Hindlimb muscle (tissue), 1 donor: Measurements from ENCODE around the gene ATP5IF1. TPM values are rescaled to one million over a fixed set of nuclear protein-coding genes. Genes with fewer than 3 reads are reported as not detected.

ENCODE experiments used
- DNase-seq: peaks from one replicate; pipeline ENCODE4 v3.0.0-alpha.2; 2013
- polyA plus RNA-seq: library from polyadenylated mRNA; unstranded; fragments of 120-200 nt; gene quantifications from one replicate; pipeline ENCODE4 v1.2.1, GENCODE V29; 2013; ENCODE audit not compliant: insufficient read length

Gene ATP5IF1
- polyA plus RNA-seq, 1 donor, result 86.6 TPM

DNA sequence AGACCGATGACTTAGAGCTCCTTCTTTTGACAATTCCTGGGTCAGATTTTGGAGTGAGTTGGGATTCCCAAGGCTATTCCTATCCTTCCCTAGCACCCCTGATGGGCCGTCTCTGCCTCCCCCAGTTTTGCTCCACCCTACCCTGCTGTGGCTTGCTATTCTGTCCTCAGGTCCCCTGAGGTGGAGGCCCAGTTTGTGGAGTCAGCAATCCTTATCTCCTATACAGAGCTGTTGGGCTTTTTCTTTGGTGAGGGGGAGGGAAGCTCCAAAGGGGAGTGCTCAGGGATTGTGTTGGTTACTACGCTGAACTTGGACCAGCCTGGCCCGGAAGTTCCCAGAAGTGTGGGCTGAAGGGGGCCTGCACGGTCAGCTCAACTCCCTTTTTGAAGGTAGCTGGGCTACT, 31.0 kb downstream of the ATP5IF1 start:
- DNase-seq, result no peak

GRCh38 chr1:28267633-28268032, 31.7 kb downstream of the ATP5IF1 start:
- no peak for DNase-seq

- DNase-seq, result no peak
Measured at GRCh38 chr1:28269529-28269928, 33.6 kb downstream of the ATP5IF1 start.

- no peak for DNase-seq
Measured at GRCh38 chr1:28272215-28272852, 36.4 kb downstream of the ATP5IF1 start.

GRCh38 chr1:28273216-28273860, 37.4 kb downstream of the ATP5IF1 start:
- no peak for DNase-seq

DNA sequence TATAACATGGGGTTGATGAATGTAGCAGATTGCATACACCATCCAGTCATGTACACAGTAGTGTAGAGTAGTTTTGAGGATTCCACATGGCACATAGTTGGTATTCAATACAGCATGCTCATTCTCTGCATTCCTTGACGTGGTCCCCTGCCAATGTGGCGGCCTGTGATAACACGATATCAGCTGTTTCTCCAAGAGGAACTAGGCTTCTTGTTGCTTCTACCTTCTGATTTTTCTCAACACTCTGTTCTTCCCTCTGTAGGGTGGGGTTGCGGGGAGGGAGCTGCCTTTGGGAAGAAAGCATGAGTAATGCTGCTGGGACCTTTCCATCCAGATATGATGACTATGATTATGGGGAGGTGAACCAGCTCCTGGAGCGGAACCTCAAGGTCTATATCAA, 42.8 kb downstream of the ATP5IF1 start:
- no peak for DNase-seq

- no peak for DNase-seq
Measured at GRCh38 chr1:28279721-28280120, 43.8 kb downstream of the ATP5IF1 start.

- no peak for DNase-seq
Measured at GRCh38 chr1:28280501-28280900, 44.6 kb downstream of the ATP5IF1 start.

- DNase-seq, result no peak
Measured at GRCh38 chr1:28280977-28281381, 45.1 kb downstream of the ATP5IF1 start.

- no peak for DNase-seq
Measured at GRCh38 chr1:28281608-28282425, 45.9 kb downstream of the ATP5IF1 start.

DNA sequence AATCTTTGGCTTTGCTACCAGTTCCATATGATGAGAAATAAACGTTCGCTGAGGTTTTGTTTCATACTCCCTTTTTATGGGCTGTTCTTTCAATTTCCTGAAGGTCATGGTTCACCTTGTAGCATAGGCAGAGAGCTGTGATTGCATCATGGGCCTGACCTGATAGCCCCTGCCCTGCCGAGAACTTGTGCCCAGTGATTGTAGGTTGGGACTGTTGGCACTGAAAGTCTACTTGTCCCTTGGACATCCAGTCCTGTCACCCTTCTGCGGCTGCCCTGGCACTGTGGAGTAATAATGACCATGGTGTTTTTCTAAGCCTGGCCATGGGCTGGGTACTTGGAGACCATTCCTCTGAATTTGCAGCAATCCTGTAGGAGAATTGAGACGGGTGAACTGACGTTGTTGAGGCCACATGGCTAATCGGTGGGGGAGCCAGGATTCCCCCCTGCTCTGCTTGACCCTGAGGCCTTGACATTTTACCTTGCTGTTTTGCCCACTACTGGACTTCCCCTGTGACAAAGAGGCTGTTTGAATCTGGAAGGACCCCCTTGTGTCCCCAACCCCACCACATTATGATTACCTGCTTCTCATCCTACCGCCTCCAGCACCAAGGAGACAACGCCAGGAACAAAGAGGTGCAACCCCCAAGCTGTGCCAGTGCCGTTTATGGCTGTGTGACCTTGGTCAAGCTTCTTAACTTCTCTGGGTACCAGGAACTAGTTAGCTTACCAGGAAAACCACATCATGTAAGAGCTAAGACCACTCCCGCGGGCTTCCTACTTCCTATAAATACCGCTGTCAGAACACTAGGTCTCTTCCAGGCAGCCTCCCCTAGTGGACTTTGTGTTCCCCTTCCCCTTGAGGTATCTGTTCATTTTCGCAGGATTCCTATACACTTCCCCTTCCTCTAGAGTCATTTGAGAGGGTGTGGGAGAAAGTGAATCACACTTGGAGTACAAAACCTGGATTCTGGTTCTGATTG, 46.8 kb downstream of the ATP5IF1 start:
- DNase-seq, result no peak

DNA sequence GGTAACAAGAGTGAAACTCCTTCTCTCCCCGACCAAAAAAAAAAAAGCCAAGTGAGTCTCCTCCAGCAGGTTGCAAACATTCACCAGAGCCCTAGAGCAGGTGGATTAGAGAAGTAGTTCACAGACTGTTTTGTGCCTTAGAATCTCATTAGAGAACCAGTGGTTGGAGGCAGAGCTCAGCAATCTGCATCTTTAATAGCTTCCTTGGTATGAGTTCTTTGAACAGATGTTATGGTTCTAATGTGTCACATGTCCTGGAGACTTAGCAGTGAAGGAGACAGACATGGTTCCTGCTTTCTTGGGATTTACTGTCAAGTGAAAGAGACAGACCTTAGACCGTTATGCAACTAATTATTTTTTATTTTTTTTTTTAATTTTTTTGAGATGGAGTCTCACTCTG, 50.2 kb downstream of the ATP5IF1 start:
- no peak for DNase-seq

Other genes with a start within 250 kb of the ATP5IF1 start
- 20.4 TPM for gene EYA3, start 147.5 kb upstream of the ATP5IF1 start, polyA plus RNA-seq
- 2.8 TPM for gene PTAFR, start 59.4 kb upstream of the ATP5IF1 start, polyA plus RNA-seq
- gene DNAJC8, start 3.1 kb upstream of the ATP5IF1 start, polyA plus RNA-seq, result 71.5 TPM
- gene SESN2, start 23.4 kb downstream of the ATP5IF1 start, polyA plus RNA-seq, result 3.9 TPM
- gene MED18, start 92.9 kb downstream of the ATP5IF1 start, polyA plus RNA-seq, result 11.4 TPM
- gene PHACTR4, start 133.6 kb downstream of the ATP5IF1 start, polyA plus RNA-seq, result 30.0 TPM